ENCODE measurements around the gene HUWE1.
"Not testable (repeated sequence)": the region's sequence is repeated elsewhere in the genome, so short reads cannot be mapped to it uniquely, and the experiment has no call there.

Gene HUWE1

DNA sequence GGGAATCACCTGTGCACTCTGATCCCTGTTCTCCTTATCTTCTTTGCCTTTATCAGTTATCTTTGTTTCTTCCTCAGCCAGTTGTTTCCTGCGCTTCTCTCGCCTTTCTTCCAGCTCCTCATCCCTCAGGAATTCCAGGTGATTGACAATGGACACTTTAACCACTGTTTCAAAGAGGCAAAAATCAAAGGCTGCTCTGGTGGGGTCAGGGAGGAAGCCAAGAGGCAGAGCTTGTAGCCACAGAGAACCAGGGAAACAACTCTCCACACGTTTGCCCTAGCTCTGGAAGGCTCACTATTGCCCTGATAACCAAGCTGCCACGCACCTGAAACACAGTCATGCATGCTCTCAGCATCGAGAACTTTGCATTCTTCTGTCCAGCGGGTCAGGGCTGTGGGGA, 127.9 kb downstream of the HUWE1 start:
- no peak for FAIRE-seq
- TF ChIP-seq POLR2AphosphoS5 (IDR thresholded peaks at IDR 0.05; ENCODE audit: low read depth, low read length) (no peak), TAF1 (IDR thresholded peaks at IDR 0.05; ENCODE audit: borderline replicate concordance, low read depth, low read length) (no peak), POLR2A (IDR thresholded peaks at IDR 0.05; ENCODE audit: low read depth, low read length) (no peak)
- no peak for DNase-seq (ENCODE audit: insufficient read length)

DNA sequence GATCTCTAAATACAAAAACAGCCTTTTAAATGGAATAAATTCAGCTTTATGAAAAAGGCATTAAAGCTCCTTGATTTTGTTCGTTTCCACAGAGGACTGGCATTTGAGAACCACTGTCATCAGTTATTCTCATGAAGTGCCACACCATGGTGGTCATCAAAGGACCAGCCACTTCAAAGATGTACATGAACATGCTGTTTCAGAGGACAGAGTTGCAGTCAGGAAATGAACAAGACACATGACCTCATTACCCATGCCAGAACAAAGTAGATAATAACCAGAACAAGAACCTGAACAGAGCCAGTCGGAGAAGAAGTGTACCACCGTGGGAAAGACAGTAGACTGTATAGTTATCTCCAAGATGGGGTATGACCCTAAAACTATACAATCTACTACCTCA, 129.7 kb downstream of the HUWE1 start:
- DNase-seq (ENCODE audit: insufficient read length) = no peak
- no peak for TF ChIP-seq TAF1 (IDR thresholded peaks at IDR 0.05; ENCODE audit: borderline replicate concordance, low read depth, low read length)
- no peak for TF ChIP-seq POLR2AphosphoS5 (IDR thresholded peaks at IDR 0.05; ENCODE audit: low read depth, low read length)
- TF ChIP-seq POLR2A (IDR thresholded peaks at IDR 0.05; ENCODE audit: low read depth, low read length) = no peak
- FAIRE-seq = no peak

DNA sequence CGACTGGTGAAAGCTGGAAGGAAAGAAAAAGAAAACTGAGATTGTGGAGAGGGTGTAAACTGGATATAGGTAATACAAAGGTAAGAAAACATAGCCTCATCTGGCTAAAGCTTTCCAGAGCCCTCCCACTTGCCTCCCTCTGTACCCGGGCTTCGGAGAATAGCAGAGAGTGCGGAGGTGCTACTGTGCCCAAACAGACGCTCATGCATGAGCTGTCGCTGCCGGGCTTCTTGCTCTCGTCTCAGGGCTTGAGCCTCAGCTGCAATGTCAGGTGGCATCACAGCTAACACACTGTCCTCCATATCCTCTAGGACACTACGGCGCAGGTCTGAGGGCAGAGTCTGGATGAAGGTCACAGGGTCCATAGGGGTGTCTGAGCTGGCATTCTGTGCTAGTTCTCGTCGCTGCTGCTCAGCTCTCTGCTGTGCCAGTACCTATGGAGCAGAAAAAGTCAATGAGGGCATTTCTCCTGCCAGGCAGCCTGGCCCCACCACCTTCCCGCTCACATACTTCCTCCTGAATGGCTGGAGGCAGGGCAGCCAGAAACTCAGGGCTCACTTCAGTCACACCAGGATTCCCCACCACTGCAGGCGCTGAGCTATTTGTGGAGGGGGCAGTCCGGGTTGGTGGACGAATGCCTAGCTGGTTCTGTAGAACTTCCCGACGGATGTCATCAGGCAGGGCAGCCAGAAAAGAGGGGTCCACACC, 135.6 kb downstream of the HUWE1 start:
- DNase-seq (ENCODE audit: insufficient read length) (no peak), FAIRE-seq (no peak)
- no peak for TF ChIP-seq TAF1 (IDR thresholded peaks at IDR 0.05; ENCODE audit: borderline replicate concordance, low read depth, low read length)
- TF ChIP-seq POLR2A (IDR thresholded peaks at IDR 0.05; ENCODE audit: low read depth, low read length) = no peak
- TF ChIP-seq POLR2AphosphoS5 (IDR thresholded peaks at IDR 0.05; ENCODE audit: low read depth, low read length) = no peak

DNA sequence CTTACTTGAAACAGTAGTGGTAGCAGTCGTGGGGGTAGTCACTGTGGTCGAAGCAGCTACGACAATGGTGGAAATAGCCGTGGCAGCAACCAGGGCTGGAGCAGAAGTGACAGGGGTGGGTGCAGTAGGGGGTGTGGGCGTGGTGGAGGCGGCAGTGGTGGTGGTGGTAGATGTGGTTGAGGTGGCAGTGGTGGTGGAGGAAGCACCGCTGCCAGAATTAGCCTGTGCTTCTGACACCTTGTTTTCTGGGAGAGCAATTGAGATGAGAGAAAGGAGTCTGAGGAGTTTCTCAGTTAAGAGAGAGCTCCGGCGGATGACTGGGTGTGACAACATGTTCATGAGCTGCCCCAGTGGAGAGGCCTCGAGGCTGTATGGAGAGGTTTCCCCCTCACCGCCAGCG, 138.9 kb downstream of the HUWE1 start:
- no peak for DNase-seq (ENCODE audit: insufficient read length)
- FAIRE-seq = no peak
- TF ChIP-seq POLR2AphosphoS5 (IDR thresholded peaks at IDR 0.05; ENCODE audit: low read depth, low read length) (no peak), TAF1 (IDR thresholded peaks at IDR 0.05; ENCODE audit: borderline replicate concordance, low read depth, low read length) (no peak), POLR2A (IDR thresholded peaks at IDR 0.05; ENCODE audit: low read depth, low read length) (no peak)

DNA sequence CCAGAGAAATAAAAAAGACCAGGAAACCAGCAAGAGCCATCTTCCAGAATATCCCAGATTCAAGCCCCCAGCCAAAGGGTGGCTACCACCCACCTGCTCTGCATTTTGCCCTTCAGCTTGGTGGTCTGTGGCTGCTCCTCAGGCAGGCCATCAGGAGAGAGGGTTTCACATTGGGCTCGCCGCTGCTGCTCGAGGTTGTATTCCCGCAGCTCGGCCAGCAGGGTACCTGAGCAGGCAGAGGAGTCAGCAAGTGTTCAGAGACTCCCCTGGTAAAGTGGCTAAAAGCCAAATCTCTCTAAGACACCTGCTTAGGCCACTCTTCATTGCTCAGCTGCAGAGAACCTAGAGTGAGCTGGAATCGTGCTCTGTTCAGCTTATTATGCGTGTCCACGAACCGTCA, 141.6 kb downstream of the HUWE1 start:
- FAIRE-seq = no peak
- DNase-seq (ENCODE audit: insufficient read length) = no peak
- TF ChIP-seq POLR2AphosphoS5 (IDR thresholded peaks at IDR 0.05; ENCODE audit: low read depth, low read length) (no peak), POLR2A (IDR thresholded peaks at IDR 0.05; ENCODE audit: low read depth, low read length) (no peak), TAF1 (IDR thresholded peaks at IDR 0.05; ENCODE audit: borderline replicate concordance, low read depth, low read length) (no peak)

DNA sequence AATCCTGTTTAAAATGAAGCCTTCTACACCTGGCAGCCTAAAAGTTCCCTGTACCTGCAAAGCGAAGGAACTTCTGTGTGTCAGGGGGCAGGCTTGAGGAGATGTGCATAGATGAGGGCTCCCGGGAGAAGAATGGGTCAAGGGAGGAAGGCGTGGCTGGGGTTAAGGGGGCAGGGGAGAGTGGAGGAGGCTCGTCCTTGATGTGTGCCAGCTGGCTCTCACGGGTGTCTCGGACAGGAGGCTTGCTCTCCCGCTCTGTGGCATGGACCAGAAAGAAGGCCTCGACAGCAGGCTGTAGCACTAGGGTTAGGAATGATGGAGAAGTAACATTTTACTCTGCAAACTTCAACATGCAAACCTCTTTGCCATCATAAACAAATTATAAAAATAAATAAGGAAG, 147.7 kb downstream of the HUWE1 start:
- DNase-seq (ENCODE audit: insufficient read length) (no peak), FAIRE-seq (no peak)
- TF ChIP-seq POLR2AphosphoS5 (IDR thresholded peaks at IDR 0.05; ENCODE audit: low read depth, low read length) = no peak
- no peak for TF ChIP-seq TAF1 (IDR thresholded peaks at IDR 0.05; ENCODE audit: borderline replicate concordance, low read depth, low read length)
- TF ChIP-seq POLR2A (IDR thresholded peaks at IDR 0.05; ENCODE audit: low read depth, low read length) = no peak

DNA sequence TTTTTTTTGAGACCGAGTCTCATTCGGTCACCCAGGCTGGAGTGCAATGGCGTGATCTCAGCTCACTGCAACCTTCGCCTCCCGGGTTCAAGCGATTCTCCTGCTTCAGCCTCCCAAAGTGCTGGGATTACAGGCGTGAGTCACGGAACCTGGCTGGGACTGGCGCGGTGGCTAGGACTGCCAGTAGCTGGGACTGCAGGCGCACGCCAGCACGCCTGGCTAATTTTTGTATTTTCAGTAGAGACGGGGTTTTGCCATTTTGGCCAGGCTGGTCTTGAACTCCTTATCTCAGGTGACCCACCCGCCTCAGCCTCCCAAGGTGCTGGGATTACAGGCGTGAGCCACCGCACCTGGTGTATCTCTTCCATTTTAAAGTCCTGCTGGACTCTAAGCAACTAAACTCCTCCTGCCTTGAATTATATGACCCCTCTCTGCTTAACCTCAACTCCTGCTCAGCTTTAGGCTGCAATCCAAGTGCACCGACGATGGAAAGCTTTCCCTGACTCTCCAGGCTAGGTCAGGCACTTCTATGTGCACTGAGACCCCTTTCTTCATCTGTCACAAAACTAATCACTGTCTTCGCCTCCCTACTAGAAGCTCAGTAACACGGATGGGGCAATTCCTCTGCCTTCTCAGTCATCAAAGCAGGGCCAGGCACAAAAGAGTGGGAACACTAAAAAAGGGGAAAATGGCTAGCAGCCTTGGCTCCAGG, 155.1 kb downstream of the HUWE1 start:
- DNase-seq (ENCODE audit: insufficient read length); FAIRE-seq: not testable (repeated sequence)

DNA sequence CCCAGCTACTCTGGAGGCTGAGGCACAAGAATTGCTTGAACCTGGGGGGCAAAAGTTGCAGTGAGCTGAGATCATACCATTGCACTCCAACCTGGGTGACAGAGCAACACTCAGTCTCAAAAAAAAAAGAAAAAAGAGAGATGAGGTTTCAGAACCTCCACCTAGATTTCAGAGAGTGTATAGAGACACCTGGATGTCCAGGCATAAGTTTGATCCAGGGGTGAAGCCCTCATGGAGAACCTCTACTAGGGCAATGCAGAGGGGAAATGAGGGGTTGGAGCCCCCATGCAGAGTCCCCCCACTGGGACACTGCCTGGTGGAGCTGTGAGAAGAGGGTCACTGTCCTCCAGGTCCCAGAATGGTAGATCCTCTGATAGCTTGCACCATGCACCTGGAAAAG, 159.5 kb downstream of the HUWE1 start:
- no peak for DNase-seq (ENCODE audit: insufficient read length)
- TF ChIP-seq POLR2A (IDR thresholded peaks at IDR 0.05; ENCODE audit: low read depth, low read length) (no peak), TAF1 (IDR thresholded peaks at IDR 0.05; ENCODE audit: borderline replicate concordance, low read depth, low read length) (no peak), POLR2AphosphoS5 (IDR thresholded peaks at IDR 0.05; ENCODE audit: low read depth, low read length) (no peak)
- FAIRE-seq = no peak

DNA sequence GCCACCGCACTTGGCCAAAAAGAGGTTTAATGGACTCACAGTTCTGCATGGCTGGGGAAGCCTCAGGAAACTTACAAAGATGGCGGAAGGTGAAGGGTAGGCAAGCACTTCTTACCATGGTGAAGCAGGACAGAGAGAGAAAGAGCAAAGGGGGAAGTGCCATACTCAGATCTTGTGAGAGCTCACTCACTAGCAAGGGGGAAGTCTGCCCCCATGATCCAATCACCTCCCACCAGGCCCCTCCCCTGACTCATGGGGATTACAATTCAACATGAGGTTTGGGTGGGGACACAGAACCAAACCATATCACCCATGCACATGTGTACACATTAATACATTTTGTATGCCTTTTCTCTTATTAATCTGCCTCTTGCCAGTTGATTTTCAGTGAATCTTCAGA, 175.2 kb downstream of the HUWE1 start:
- DNase-seq (ENCODE audit: insufficient read length) = no peak
- FAIRE-seq = no peak
- TF ChIP-seq POLR2AphosphoS5 (IDR thresholded peaks at IDR 0.05; ENCODE audit: low read depth, low read length) (no peak), TAF1 (IDR thresholded peaks at IDR 0.05; ENCODE audit: borderline replicate concordance, low read depth, low read length) (no peak), POLR2A (IDR thresholded peaks at IDR 0.05; ENCODE audit: low read depth, low read length) (no peak)

DNA sequence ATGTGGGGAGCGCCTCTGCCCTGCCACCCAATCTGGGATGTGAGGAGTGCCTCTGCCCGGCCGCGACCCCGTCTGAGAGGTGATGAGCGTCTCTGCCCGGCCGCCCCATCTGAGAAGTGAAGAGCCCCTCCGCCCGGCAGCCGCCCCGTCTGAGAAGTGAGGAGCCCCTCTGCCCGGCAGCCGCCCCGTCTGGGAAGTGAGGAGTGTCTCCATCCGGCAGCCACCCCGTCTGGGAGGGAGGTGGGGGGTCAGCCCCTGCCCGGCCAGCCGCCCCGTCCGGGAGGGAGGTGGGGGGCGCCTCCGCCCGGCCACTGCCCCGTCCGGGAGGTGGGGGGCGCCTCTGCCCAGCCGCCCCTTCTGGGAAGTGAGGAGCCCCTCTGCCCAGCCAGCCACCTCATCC, 182.5 kb downstream of the HUWE1 start:
- DNase-seq (ENCODE audit: insufficient read length); FAIRE-seq: not testable (repeated sequence)

DNA sequence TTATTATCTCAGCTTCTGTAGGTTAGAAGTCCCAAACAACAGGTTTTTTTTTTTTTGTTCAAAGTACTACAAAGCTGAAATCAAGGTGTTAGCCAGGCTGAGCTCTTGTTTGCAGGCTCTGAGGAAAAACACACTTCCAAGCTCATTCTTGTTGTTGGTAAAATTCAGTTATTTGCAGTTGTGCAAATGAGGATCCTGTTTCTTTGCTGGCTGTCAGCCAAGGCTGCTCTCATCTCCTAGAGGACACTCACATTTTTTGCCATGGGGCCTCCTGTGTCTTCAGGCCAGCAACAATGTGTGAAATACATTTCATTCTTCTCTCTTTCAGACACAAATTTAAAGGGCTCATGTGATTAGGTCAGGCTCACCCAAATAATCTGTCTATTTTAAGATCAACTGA, 192.1 kb downstream of the HUWE1 start:
- DNase-seq (ENCODE audit: insufficient read length) = no peak
- TF ChIP-seq TAF1 (IDR thresholded peaks at IDR 0.05; ENCODE audit: borderline replicate concordance, low read depth, low read length) (no peak), POLR2AphosphoS5 (IDR thresholded peaks at IDR 0.05; ENCODE audit: low read depth, low read length) (no peak), POLR2A (IDR thresholded peaks at IDR 0.05; ENCODE audit: low read depth, low read length) (no peak)
- no peak for FAIRE-seq

DNA sequence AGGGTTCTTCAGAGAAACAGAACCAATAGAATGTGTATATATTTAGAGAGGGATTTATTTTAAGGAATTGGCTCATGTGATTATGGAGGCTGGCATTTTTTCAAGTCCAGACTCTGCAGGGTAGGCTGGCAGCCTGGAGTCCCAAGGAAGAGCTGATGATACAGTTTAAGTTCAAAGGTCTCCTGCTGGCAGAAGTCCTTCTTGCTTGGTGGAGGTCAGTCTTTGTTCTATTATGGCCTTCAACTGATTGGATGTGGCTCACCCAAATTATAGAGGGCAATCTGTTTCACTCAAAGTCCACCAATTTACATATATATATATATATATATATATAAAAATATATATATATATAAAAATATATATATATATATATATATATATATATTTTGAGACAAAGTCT, 200.2 kb downstream of the HUWE1 start:
- TF ChIP-seq POLR2A (IDR thresholded peaks at IDR 0.05; ENCODE audit: low read depth, low read length) (no peak), POLR2AphosphoS5 (IDR thresholded peaks at IDR 0.05; ENCODE audit: low read depth, low read length) (no peak), TAF1 (IDR thresholded peaks at IDR 0.05; ENCODE audit: borderline replicate concordance, low read depth, low read length) (no peak)
- no peak for DNase-seq (ENCODE audit: insufficient read length)
- no peak for FAIRE-seq

Data from GM12892 (cell line).